ENCODE results near the gene EFCAB10.

DNA sequence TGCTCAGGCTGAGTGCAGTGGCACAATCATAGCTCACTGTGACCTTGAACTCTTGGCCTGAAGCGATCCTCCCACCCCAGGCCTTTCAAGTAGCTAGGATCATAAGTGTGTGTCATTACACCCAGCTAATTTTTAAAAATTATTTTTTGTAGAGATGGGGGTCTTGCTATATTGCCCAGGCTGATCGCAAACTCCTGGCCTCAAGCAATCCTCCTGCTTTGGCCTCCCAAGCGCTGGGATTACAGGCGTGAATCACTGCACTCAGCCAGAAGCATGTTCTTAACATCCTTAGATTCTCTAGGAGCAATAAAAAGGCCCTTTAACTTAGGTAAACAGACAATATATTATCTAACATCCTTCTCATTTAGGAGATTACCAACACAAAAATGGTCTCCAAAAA lies 38.3 kb upstream of the EFCAB10 start:
- TF ChIP-seq, protein P1, sequence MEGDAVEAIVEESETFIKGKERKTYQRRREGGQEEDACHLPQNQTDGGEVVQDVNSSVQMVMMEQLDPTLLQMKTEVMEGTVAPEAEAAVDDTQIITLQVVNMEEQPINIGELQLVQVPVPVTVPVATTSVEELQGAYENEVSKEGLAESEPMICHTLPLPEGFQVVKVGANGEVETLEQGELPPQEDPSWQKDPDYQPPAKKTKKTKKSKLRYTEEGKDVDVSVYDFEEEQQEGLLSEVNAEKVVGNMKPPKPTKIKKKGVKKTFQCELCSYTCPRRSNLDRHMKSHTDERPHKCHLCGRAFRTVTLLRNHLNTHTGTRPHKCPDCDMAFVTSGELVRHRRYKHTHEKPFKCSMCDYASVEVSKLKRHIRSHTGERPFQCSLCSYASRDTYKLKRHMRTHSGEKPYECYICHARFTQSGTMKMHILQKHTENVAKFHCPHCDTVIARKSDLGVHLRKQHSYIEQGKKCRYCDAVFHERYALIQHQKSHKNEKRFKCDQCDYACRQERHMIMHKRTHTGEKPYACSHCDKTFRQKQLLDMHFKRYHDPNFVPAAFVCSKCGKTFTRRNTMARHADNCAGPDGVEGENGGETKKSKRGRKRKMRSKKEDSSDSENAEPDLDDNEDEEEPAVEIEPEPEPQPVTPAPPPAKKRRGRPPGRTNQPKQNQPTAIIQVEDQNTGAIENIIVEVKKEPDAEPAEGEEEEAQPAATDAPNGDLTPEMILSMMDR (IDR thresholded peaks at IDR 0.05 in 8 of 11, conservative IDR thresholded peaks at IDR 0.05 in 3 of 11), result no peak
- no peak for TF ChIP-seq POLR2AphosphoS5 (IDR thresholded peaks at IDR 0.05)
- TF ChIP-seq POLR2A (IDR thresholded peaks at IDR 0.05), result no peak

All from spleen (tissue), 7 donors.